ENCODE data around the gene OPALIN.

OPALIN gene

DNA sequence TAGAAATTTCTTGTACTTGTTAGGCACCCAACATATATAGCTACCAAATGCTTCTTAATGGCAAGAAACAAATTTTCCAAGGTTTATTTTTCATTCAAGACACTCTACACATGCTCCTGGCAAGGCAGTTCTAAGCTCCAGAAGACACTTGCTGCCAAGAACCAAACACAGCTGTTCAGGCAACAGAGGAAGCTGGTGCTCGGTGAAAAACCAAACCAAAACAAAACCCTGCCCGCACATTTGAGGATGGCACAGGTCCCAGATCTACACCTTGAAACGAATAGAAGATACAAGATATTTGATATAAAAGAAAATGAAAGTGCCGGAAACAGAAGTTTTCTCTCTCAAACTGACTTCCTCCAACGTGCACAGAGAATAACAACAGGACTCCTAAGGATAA is 59.4 kb downstream of the OPALIN start:
- DNase-seq (ENCODE audit: low read depth, low spot score): no peak

GRCh38 chr10:96298362-96298761 is 60.4 kb downstream of the OPALIN start:
- DNase-seq (ENCODE audit: low read depth, low spot score): no peak

DNA sequence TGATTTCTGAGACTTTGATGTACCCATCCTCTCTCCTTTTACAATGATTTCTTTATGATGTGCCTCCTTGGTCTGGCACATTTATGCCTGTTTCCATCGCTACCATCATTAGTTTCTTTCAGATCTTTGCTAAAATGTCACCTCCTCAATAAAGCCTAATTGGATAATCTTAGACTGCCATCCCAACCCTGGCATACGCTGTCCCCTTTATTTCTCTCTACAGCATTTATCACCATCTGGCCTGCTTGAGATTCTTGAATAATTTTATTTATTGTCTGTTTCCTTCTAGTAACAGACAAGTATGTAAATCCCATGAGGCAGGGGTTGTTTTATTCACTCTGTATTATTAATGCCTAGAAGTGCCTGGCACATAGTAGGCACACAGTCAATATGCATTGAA is 61.3 kb downstream of the OPALIN start:
- DNase-seq (ENCODE audit: low read depth, low spot score): no peak

DNA sequence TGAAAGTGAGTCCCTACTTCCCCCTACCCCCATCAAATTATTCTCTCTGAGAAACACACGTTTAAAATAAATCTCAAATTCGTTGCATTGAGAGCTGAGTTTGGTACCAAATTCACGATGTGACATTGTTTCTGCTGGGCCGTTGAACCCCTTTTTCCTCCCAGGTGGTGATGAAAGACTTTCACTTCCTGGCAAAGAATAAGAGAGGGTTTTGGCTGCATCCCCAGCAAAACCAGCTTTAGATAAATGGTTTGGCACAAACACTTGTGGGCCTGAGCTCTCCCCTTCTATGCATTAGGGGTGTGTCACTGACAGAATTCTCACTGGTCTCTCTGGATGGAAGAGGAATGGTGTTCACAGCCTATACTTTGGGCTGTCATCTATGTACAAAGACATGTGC is 63.3 kb downstream of the OPALIN start:
- no peak for DNase-seq (ENCODE audit: low read depth, low spot score)
